ENCODE measurements around the gene NTNG2. TPM values are rescaled to one million over a fixed set of nuclear protein-coding genes. Genes with fewer than 3 reads are reported as not detected.

The NTNG2 gene
- total and polyA plus RNA-seq, 3 experiments from 2014 or later = 1.3 to 3.6 (median 2.0) TPM

- Histone ChIP-seq H3K27ac (ENCODE audit: low read depth, low read length) (no peak overlapping the region), H3K36me3 (ENCODE audit: insufficient read depth, low read length) (no peaks in the 10 kb centered on the region), H3K9me3 (ENCODE audit: low read length) (no peaks in the 10 kb centered on the region), H3K4me1 (ENCODE audit: insufficient read depth, low read length) (peaks cover 13% of the 10 kb centered on the region), H3K27me3 (ENCODE audit: insufficient read depth, low read length, poor library complexity, severe bottlenecking) (no peaks in the 10 kb centered on the region), H3K4me3 (ENCODE audit: low read length) (no peak overlapping the region)
- Mint-ChIP-seq H3K9me3 (no peaks in the 10 kb centered on the region), H3K27ac (no peak overlapping the region), H3K36me3 (peaks cover 0 to 8% (median 0%) of the 10 kb centered on the region in 3 donors), H3K4me3 (no peak overlapping the region), H3K27me3 (peaks cover 3 to 7% of the 10 kb centered on the region in 2 donors), H3K4me1 (peaks cover 12 to 23% (median 13%) of the 10 kb centered on the region in 3 donors)
- ChIA-PET POLR2A (no interaction called here), CTCF (interaction anchor here (0.6 to 3.1 kb wide), 8 partner anchors 12 to 479 kb away, joined by 3 to 26 read pairs (median 4); no protein-coding TSS in a partner anchor)
- peak in 1 of 5 donors; percentile 44 for DNase-seq
Observed at GRCh38 chr9:132237481-132237880, 75.6 kb downstream of the NTNG2 start.

DNA sequence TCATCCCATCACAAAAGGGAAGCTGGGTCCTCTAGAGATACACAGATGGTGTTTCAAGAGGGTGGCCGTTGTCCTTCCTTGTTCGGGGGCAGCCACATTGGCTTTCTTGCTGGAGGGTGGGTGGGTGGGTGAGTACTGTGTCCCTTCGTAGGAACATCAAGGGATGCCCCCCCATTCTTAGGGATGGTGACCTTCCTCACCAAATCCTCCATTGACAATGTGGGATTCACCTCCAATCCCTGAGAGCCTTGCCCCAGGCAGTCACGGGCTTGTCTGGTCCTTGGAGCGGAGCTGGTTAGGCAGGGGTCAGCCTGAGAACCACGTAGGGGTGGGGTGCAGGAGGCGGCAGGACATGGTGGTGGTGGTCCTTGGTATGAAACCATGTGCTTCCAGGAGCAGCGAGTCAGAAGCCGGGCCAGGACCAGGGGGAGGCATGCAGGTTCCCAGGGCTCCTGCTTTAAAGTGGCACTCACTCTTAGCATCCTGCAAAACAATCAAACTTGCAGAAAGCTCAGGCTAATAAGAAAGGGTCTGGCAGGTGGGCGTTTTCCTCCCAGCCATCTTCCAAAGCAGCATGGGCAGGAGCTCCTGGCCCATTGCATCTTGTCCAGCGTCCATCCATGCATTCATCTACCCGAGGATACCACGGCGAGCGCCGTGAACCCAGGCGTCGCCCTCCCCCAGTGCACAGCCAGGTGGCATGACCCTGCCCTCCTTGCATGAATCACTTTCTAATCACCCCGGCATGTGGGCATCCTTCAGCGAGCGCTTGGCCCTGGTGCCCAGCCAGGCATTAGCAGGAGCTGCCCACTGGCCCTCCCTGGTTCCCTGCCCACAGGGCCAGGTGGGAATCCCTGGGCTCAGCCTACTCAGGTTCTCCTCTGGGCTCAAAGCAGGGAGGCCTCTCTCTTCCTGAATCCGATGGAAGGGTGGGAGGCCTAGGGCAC lies 76.4 kb downstream of the NTNG2 start:
- no peak overlapping the region for H3K27ac ChIP-seq (ENCODE audit: low read depth, low read length)
- H3K4me1 ChIP-seq (ENCODE audit: insufficient read depth, low read length) = peaks cover 13% of the 10 kb centered on the region
- ChIA-PET CTCF (interaction anchor here (0.6 to 3.1 kb wide), 7 partner anchors 14 to 480 kb away, joined by 3 to 26 read pairs (median 4); no protein-coding TSS in a partner anchor), POLR2A (interaction anchor here (0.6 kb wide), 1 partner anchor 117 kb away, joined by 3 read pairs; the partner anchor contains the start of gene SETX)
- H3K4me1 Mint-ChIP-seq = peaks cover 15 to 26% (median 15%) of the 10 kb centered on the region in 3 donors
- H3K36me3 Mint-ChIP-seq = peaks cover 0 to 8% (median 0%) of the 10 kb centered on the region in 3 donors
- no peaks in the 10 kb centered on the region for H3K27me3 ChIP-seq (ENCODE audit: insufficient read depth, low read length, poor library complexity, severe bottlenecking)
- no peaks in the 10 kb centered on the region for H3K36me3 ChIP-seq (ENCODE audit: insufficient read depth, low read length)
- H3K27ac Mint-ChIP-seq = peak overlapping the region in 1 of 8 donors; percentile 23
- H3K9me3 ChIP-seq (ENCODE audit: low read length) = no peaks in the 10 kb centered on the region
- DNase-seq = peak in 1 of 5 donors; percentile 40
- H3K4me3 Mint-ChIP-seq = no peak overlapping the region
- H3K27me3 Mint-ChIP-seq = peaks cover 3 to 7% of the 10 kb centered on the region in 2 donors
- H3K4me3 ChIP-seq (ENCODE audit: low read length) = no peak overlapping the region
- no peaks in the 10 kb centered on the region for H3K9me3 Mint-ChIP-seq

DNA sequence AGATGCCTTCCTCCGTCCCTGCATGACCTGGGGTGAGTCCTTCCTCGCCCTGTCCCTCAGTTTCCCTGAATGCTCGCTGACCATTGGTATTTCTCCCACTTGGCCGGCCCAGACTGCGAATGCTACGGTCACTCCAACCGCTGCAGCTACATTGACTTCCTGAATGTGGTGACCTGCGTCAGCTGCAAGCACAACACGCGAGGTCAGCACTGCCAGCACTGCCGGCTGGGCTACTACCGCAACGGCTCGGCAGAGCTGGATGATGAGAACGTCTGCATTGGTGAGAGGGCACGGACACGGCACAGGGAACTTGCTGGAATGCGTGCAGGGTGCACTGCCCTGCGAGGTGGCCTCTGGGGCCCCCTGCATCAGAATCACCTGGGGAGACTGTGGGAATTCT lies 77.1 kb downstream of the NTNG2 start:
- CTCF ChIA-PET = interaction anchor here (0.7 to 2.0 kb wide), 5 partner anchors 20 to 484 kb away, joined by 3 to 8 read pairs (median 4); no protein-coding TSS in a partner anchor
- POLR2A ChIA-PET = no interaction called here
- Mint-ChIP-seq H3K9me3 (no peaks in the 10 kb centered on the region), H3K27ac (peak overlapping the region in 2 of 8 donors; percentile 48 to 89), H3K4me3 (no peak overlapping the region), H3K27me3 (peaks cover 3 to 7% of the 10 kb centered on the region in 2 donors), H3K4me1 (peaks cover 15 to 31% (median 15%) of the 10 kb centered on the region in 3 donors), H3K36me3 (peaks cover 0 to 8% (median 0%) of the 10 kb centered on the region in 3 donors)
- no peaks in the 10 kb centered on the region for H3K9me3 ChIP-seq (ENCODE audit: low read length)
- no peak overlapping the region for H3K27ac ChIP-seq (ENCODE audit: low read depth, low read length)
- H3K27me3 ChIP-seq (ENCODE audit: insufficient read depth, low read length, poor library complexity, severe bottlenecking) = no peaks in the 10 kb centered on the region
- no peak overlapping the region for H3K4me3 ChIP-seq (ENCODE audit: low read length)
- H3K4me1 ChIP-seq (ENCODE audit: insufficient read depth, low read length) = peaks cover 13% of the 10 kb centered on the region
- peak in 1 of 5 donors; percentile 43 for DNase-seq
- H3K36me3 ChIP-seq (ENCODE audit: insufficient read depth, low read length) = no peaks in the 10 kb centered on the region

- CTCF ChIA-PET = interaction anchor here (0.7 to 2.4 kb wide), 5 partner anchors 13 to 484 kb away, joined by 3 to 10 read pairs (median 8); no protein-coding TSS in a partner anchor
- H3K27ac Mint-ChIP-seq = peak overlapping the region in 2 of 8 donors; percentile 48 to 58
- H3K4me1 Mint-ChIP-seq = peaks cover 15 to 31% (median 15%) of the 10 kb centered on the region in 3 donors
- no peaks in the 10 kb centered on the region for H3K27me3 ChIP-seq (ENCODE audit: insufficient read depth, low read length, poor library complexity, severe bottlenecking)
- H3K27me3 Mint-ChIP-seq = peaks cover 3 to 7% of the 10 kb centered on the region in 2 donors
- H3K36me3 Mint-ChIP-seq = peaks cover 0 to 8% (median 0%) of the 10 kb centered on the region in 3 donors
- no peaks in the 10 kb centered on the region for H3K36me3 ChIP-seq (ENCODE audit: insufficient read depth, low read length)
- peaks cover 13% of the 10 kb centered on the region for H3K4me1 ChIP-seq (ENCODE audit: insufficient read depth, low read length)
- no peak overlapping the region for H3K4me3 Mint-ChIP-seq
- H3K4me3 ChIP-seq (ENCODE audit: low read length) = no peak overlapping the region
- POLR2A ChIA-PET = no interaction called here
- H3K27ac ChIP-seq (ENCODE audit: low read depth, low read length) = no peak overlapping the region
- DNase-seq = peak in 1 of 5 donors; percentile 30
- no peaks in the 10 kb centered on the region for H3K9me3 Mint-ChIP-seq
- no peaks in the 10 kb centered on the region for H3K9me3 ChIP-seq (ENCODE audit: low read length)
Observed at GRCh38 chr9:132239518-132239917, 77.7 kb downstream of the NTNG2 start.

DNA sequence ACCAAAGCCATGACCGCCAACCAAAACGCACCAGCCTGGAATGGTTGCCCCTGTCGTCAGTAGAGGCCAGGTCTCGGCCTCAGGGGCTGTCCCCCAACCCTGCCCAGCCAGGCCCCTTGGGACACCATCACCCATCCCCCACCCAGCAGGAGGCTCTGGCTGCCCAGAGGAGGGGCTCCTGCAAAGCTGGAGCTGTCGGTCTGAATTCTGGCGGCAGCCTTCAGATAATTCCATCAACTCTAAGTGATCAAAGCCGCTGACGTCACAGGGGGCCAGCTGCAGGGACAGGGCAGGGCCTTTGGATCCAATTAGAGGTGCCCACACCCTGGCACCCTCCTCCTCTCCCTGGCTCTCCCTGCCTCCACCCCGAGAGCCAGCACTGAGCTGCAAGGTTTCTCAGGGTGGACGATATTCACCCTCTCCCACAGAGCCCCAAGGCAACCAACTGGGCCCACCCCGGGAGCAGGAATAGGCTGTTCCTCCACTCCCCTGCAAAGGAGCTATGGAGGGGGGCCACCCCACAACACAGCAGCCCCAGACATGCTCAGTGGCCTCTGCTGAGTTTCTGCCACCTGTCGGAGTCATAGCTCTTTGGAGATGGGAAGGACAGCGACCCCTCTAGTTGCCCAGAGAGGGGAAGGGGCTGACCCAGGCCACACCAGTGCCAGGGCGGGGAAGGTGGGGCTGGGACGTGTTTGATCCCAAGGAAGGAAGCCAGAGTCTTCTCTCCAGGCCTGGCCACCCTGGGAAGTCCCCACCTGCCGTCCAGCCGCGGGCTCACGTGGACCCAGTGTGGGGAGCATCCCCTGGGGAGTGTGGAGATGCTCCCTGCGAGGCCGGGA lies 78.4 kb downstream of the NTNG2 start:
- H3K36me3 ChIP-seq (ENCODE audit: insufficient read depth, low read length) = no peaks in the 10 kb centered on the region
- H3K27ac ChIP-seq (ENCODE audit: low read depth, low read length) = no peak overlapping the region
- ChIA-PET POLR2A (no interaction called here), CTCF (interaction anchor here (0.7 to 2.4 kb wide), 9 partner anchors 12 to 495 kb away, joined by 3 to 10 read pairs (median 6); no protein-coding TSS in a partner anchor)
- H3K27ac Mint-ChIP-seq = peak overlapping the region in 3 of 8 donors; percentile 41 to 90 (median 60)
- peak in 2 of 5 donors; percentile 15 to 55 for DNase-seq
- peaks cover 0 to 5% of the 10 kb centered on the region in 2 donors for H3K27me3 Mint-ChIP-seq
- no peaks in the 10 kb centered on the region for H3K9me3 Mint-ChIP-seq
- H3K27me3 ChIP-seq (ENCODE audit: insufficient read depth, low read length, poor library complexity, severe bottlenecking) = no peaks in the 10 kb centered on the region
- H3K9me3 ChIP-seq (ENCODE audit: low read length) = no peaks in the 10 kb centered on the region
- H3K4me1 ChIP-seq (ENCODE audit: insufficient read depth, low read length) = peaks cover 13% of the 10 kb centered on the region
- peaks cover 0 to 8% (median 0%) of the 10 kb centered on the region in 3 donors for H3K36me3 Mint-ChIP-seq
- peak overlapping the region; percentile 28 for H3K4me3 ChIP-seq (ENCODE audit: low read length)
- peak overlapping the region; percentile 48 to 100 (median 61) for H3K4me3 Mint-ChIP-seq
- peaks cover 15 to 31% (median 15%) of the 10 kb centered on the region in 3 donors for H3K4me1 Mint-ChIP-seq

GRCh38 chr9:132240841-132241482 lies 79.1 kb downstream of the NTNG2 start:
- no peaks in the 10 kb centered on the region for H3K9me3 ChIP-seq (ENCODE audit: low read length)
- no peaks in the 10 kb centered on the region for H3K27me3 ChIP-seq (ENCODE audit: insufficient read depth, low read length, poor library complexity, severe bottlenecking)
- ChIA-PET CTCF (interaction anchor here (0.5 to 2.4 kb wide), 10 partner anchors 11 to 496 kb away, joined by 3 to 10 read pairs (median 5); no protein-coding TSS in a partner anchor), POLR2A (interaction anchor here (0.5 to 1.1 kb wide), 7 partner anchors 18 to 945 kb away, joined by 3 to 8 read pairs (median 3); partner anchors contain the start of genes MED27 and SETX)
- H3K9me3 Mint-ChIP-seq = no peaks in the 10 kb centered on the region
- H3K4me1 Mint-ChIP-seq = peaks cover 15 to 31% (median 15%) of the 10 kb centered on the region in 3 donors
- H3K4me1 ChIP-seq (ENCODE audit: insufficient read depth, low read length) = peaks cover 13% of the 10 kb centered on the region
- peaks cover 4 to 6% of the 10 kb centered on the region in 2 donors for H3K27me3 Mint-ChIP-seq
- H3K36me3 Mint-ChIP-seq = peaks cover 0 to 8% (median 0%) of the 10 kb centered on the region in 3 donors
- H3K4me3 ChIP-seq (ENCODE audit: low read length) = peak overlapping the region; percentile 82
- H3K4me3 Mint-ChIP-seq = peak overlapping the region; percentile 98 to 100 (median 99)
- H3K36me3 ChIP-seq (ENCODE audit: insufficient read depth, low read length) = no peaks in the 10 kb centered on the region
- H3K27ac Mint-ChIP-seq = peak overlapping the region; percentile 86 to 99 (median 92)
- no peak overlapping the region for H3K27ac ChIP-seq (ENCODE audit: low read depth, low read length)
- peak; percentile 98 to 100 (median 100) for DNase-seq

GRCh38 chr9:132241483-132241839 lies 79.6 kb downstream of the NTNG2 start:
- Histone ChIP-seq H3K9me3 (ENCODE audit: low read length) (no peaks in the 10 kb centered on the region), H3K27ac (ENCODE audit: low read depth, low read length) (no peak overlapping the region), H3K36me3 (ENCODE audit: insufficient read depth, low read length) (no peaks in the 10 kb centered on the region), H3K27me3 (ENCODE audit: insufficient read depth, low read length, poor library complexity, severe bottlenecking) (no peaks in the 10 kb centered on the region), H3K4me3 (ENCODE audit: low read length) (peak overlapping the region; percentile 82), H3K4me1 (ENCODE audit: insufficient read depth, low read length) (peaks cover 8% of the 10 kb centered on the region)
- Mint-ChIP-seq H3K9me3 (no peaks in the 10 kb centered on the region), H3K4me1 (peaks cover 12 to 28% (median 13%) of the 10 kb centered on the region in 3 donors), H3K36me3 (peaks cover 0 to 8% (median 0%) of the 10 kb centered on the region in 3 donors), H3K27ac (peak overlapping the region; percentile 86 to 99 (median 92)), H3K27me3 (peaks cover 5 to 8% of the 10 kb centered on the region in 2 donors), H3K4me3 (peak overlapping the region; percentile 98 to 100 (median 99))
- CTCF ChIA-PET = interaction anchor here (0.5 to 2.4 kb wide), 9 partner anchors 11 to 497 kb away, joined by 3 to 10 read pairs (median 5); no protein-coding TSS in a partner anchor
- POLR2A ChIA-PET = interaction anchor here (0.5 to 1.1 kb wide), 7 partner anchors 18 to 945 kb away, joined by 3 to 8 read pairs (median 3); partner anchors contain the start of genes MED27 and SETX
- no peak for DNase-seq
